Stimulated activated CD8-positive, alpha-beta memory T cell treated with anti-CD3 and anti-CD28 coated beads, Interleukin-4, amount 100 ng/mL, for 1 hour (primary cell): ENCODE results near the gene TTC21A.

Experiments
- DNase-seq, 2 donors: peaks; one replicate each; pipeline ENCODE4 v3.0.0-alpha.2; 2020; ENCODE audit warnings: low read depth in 2 of 2, low spot score in 1 of 2

Gene TTC21A

GRCh38 chr3:39137991-39138803 is 30.7 kb downstream of the TTC21A start:
- DNase-seq, result no peak

DNA sequence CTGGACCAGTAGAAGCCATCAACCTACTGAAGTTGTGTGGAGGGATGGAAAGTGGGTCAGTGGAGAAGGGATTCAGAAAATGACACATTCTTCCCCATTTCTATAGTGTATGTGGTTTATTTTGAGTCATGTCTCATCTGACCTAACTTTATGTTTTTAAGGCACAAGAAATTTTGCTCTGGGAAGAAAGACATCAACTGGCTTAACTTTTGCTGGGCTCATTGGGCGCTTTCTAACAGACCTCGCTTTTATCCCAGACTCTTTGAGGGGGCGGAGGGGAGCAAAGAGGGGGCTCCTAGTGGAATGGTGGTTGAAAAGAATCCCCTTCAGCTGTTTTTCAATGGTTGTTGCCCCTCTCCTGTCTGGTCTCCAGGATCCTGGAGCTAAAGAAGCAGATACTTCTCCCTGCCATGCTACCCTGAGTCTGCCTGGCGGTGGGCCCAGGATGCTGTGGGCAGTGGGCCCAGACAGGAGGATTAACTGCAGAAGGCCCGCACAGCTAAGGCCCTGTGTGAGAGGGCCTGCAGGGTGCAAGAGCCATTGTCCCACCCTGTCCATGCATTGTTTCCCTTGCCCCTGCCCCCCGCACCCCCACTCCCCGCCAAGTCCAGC is 31.4 kb downstream of the TTC21A start:
- no peak for DNase-seq

DNA sequence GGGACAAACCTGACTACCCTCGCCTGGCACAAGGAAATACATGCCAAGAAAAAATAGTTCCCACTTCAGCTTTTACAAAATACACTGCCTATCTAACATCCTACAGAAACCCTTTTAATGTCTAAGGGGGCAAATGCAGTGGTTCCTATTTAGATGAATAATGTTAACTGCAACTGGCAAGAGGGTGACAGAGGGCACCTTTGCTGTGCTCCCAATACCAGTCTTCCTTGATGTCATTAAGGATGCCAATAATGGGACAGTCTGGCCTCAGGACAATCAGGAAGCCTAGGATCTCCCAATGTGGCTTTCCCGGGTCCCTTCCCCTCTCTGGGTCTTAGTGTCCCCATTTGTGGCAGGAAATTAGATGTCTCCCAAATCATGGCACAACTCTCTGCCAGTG is 32.0 kb downstream of the TTC21A start:
- DNase-seq, result no peak

DNA sequence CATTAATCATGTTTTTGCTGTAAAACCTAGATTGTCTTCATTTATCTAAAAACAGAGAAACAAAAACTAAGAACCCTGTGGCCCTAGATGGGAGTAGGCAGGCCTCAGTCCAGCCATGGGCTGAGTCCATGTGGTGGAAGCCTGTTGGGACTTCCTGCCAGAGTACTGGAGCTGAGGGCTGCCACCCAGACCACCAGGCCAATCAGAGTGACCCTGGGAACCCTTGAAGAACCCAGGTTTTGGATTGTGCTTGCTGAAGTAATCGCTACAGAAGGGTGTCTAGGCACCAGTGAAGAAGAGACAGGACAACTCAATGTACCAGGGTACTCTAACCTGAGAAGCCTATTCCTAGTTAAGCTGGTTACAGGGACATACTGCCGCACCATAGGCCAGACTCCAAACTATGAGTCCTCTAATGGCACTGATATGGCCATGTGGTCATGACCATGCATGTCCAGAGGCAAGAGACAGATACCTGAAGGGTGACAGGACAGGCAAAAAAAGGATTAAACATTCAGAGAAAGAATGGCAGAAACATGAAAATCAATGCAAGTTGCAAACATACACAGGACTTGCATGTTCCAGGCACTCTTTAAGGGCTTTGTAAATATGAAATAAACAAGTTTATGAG is 33.0 kb downstream of the TTC21A start:
- no peak for DNase-seq

DNA sequence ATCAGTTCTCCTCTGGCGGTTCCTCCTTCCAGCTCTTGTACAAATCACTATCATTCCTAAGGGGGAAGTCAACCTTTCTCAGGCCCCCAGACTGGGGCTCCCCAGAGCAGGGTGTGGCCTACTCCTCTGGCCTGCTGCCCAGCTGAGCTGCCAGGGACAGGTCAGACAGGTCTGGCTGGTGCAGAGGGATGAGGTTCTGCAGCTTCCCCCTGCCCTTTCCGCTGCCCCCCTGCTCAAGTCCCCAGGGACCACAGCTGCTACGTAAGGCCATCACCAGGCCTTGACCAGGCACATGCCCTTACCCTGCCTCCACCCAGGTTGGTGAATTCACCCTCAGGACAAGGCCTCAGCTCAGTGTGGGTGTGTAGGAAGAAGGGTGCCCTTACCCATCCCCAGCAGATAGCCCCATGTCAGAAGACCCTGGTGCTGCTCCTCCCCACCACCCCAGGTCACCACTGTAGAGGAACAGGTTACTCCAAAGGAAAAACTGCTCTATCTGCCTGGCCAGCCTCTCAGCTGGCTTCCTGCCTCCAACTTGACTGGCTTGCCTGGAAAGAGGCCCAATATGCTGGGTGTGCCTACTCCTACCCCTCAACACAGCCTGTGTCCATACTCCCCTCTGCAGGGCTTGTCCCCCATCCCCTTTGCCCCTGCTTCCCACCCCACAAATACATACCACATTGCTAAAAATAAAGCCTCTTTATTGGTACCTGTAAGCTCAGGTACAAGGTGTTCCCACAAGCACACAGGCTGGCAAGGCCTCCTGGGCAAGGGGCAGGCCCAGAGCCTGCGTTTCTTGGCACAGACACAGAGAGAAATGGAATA is 33.9 kb downstream of the TTC21A start:
- no peak for DNase-seq

DNA sequence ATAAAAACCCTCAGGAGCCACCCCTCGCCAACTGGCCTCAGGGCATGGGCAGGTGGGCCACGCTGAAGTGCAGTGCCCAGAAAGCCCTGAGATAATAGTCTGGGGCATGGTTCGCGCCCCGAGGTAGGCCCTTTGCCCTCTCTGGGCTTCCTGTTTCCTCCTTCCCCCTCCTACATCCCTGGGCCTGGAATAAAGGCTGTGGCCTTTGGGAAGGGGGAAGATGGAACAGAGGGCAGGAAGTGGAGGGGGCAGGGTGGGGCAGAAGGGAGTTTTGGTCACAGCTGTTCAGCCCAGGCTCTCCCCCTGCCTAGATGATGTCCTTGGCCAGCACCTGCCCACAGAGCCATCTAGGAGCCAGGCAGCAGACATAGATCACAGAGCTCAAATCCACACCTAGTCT is 34.6 kb downstream of the TTC21A start:
- no peak for DNase-seq

DNA sequence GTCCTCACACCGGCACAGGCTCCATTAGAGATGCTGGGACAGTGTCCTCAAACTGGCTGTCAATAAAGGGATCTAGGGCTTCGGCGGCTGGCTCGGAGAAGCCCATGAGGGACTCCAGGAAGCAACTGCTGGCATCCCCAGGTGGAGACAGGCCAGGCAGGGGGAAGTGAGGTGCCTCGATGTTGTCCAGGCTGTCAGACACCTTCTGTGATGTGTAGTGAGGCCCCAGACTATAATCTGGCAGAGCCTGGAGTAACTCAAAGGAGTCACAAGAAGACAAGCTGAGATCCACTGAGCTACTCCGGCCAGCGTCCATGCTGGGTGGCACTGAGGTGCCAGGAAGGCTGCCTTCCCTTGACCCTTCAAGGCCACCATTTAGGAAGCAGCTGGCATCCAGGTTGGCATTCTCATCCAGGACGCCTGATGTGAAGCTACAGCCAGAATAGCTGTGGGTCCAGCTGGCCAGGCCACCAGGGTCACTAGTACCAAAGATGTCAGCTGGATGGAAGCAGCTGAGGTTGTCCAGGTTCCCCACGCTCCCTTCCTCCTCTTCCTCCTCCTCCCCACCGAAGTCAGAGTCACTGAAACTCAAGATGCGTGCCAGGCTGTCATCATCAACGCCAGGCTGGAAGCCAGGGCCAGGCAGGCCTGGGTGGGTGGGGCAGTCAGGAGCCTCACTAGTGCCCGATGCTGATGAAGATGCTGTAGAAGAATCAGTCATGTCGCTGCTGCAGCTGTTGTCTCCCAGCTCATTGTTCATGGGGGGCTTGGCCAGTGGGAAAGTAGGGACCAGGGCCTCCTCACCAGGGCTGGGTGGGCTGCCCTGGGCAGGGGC is 35.8 kb downstream of the TTC21A start:
- DNase-seq, result no peak

DNA sequence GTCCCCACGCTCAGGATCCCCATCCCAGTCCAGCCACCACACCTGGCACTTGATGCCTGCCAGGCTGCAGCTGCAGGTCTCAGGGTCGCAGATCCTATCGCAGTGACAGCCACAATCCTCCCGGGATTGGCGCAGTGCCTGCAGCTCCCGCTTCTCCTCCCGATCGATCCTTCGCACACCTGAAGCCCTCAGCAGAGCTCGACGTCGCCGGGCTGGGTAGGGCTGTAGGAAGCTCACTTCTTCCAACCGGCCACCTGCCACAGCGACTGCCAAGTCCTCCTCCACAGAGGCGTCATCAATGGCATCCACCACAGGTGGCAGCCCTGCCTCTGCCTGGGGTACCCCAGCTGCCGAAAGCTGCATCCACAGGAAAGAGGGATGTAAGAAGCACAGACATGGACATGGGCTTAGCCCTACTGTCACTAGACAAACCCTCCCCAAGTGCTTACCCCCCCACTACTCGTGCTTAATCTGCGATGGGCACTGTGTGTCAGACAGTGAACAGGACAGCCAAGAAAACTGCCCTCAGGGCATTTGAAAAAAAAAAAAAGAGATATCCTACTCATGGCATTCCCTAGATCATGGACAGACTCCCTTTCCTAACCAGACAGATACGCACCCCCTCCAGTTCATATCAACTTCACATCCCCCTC is 36.7 kb downstream of the TTC21A start:
- no peak for DNase-seq

GRCh38 chr3:39144748-39145380 is 37.4 kb downstream of the TTC21A start:
- DNase-seq, result no peak

- DNase-seq, result no peak
Measured at GRCh38 chr3:39146083-39146501, 38.6 kb downstream of the TTC21A start.

- no peak for DNase-seq
Measured at GRCh38 chr3:39146611-39147591, 39.4 kb downstream of the TTC21A start.

GRCh38 chr3:39147711-39148434 is 40.4 kb downstream of the TTC21A start:
- DNase-seq, result no peak

DNA sequence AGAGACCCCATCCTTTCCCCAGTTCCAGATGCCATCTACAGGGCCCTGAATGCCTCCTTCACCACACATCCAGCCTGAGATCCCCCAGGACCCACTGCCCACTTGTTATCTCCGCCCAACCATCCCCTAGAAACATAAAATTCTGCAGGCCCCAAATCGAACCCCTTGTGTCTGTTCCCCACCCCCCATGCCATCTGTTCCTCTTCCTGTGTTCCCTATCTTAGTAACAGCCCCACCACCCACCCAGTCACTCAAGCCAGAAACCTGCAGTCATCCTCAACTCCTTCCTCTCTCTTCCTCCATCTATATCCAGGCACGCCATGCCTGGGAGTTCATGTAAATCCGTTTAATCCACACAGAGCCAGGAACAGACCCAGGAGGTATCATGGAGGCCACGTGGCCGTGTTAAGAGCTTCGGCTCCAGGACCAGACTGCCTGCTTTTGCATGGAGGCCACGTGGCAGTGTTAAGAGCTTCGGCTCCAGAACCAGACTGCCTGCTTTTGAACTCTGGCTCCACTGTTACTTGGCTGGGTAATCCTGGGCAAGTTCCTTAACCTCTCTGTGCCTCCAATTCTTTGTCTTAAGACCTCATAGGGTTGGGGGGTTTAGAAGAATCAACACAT is 41.1 kb downstream of the TTC21A start:
- no peak for DNase-seq

GRCh38 chr3:39149059-39149455 is 41.6 kb downstream of the TTC21A start:
- DNase-seq, result no peak

- DNase-seq, result no peak
Measured at GRCh38 chr3:39149498-39150147, 42.1 kb downstream of the TTC21A start.

GRCh38 chr3:39150148-39150802 is 42.8 kb downstream of the TTC21A start:
- no peak for DNase-seq
